Neural crest cell (in vitro differentiated cells): ENCODE measurements around the gene HOXC9. TPM values are rescaled to one million over a fixed set of nuclear protein-coding genes. Genes with fewer than 3 reads are reported as not detected.

ENCODE experiments used
- DNase-seq: peaks from one replicate; pipeline ENCODE4 v3.0.0; 2021; ENCODE audit warnings: low read depth, mixed read lengths, low spot score
- H3K27ac Mint-ChIP-seq: one replicate; pipeline ENCODE4 v1.8.0; 2021; ENCODE audit warnings: mild to moderate bottlenecking, mixed read lengths; ENCODE audit not compliant: unreplicated experiment
- H3K27me3 Mint-ChIP-seq: 2 replicates; pipeline ENCODE4 v1.8.0; 2021; ENCODE audit warnings: low read depth, mild to moderate bottlenecking, mixed read lengths
- H3K36me3 Mint-ChIP-seq: 2 replicates; pipeline ENCODE4 v1.8.0; 2021; ENCODE audit warnings: low read depth, mild to moderate bottlenecking, mixed read lengths
- H3K4me1 Mint-ChIP-seq: 2 replicates; pipeline ENCODE4 v1.8.0; 2021; ENCODE audit warnings: mixed read lengths
- H3K4me3 Mint-ChIP-seq: one replicate; pipeline ENCODE4 v1.8.0; 2021; ENCODE audit warnings: mild to moderate bottlenecking, mixed read lengths
- H3K9me3 Mint-ChIP-seq: 2 replicates; pipeline ENCODE4 v1.8.0; 2021; ENCODE audit warnings: mixed read lengths
- CTCF ChIP-seq: fragments of 200-600 bp; sonication (generic); conservative IDR thresholded peaks from 2 replicates; pipeline ENCODE4 v1.5.0; 2021; ENCODE audit warnings: antibody characterized with exemption, mild to moderate bottlenecking
- microRNA-seq: library from miRNA; unstranded; fragments of <30 nt; microRNA quantifications from one replicate; pipeline ENCODE4, GENCODE V29; 2020
- total RNA-seq: library from RNA; stranded (reverse); gene quantifications from 2 replicates; pipeline ENCODE4 v1.2.1, GENCODE V29; 2021

Gene HOXC9
- total RNA-seq, 1 donor from 2014 or later: 6.3 TPM

GRCh38 chr12:54051026-54051842 lies 51.3 kb downstream of the HOXC9 start:
- Mint-ChIP-seq H3K27ac (no peak overlapping the region), H3K4me1 (no peaks in the 10 kb centered on the region), H3K36me3 (no peaks in the 10 kb centered on the region), H3K9me3 (no peaks in the 10 kb centered on the region), H3K27me3 (peaks cover 100% of the 10 kb centered on the region), H3K4me3 (peak overlapping the region; percentile 52)
- TF ChIP-seq CTCF: no peak
- DNase-seq: no peak

GRCh38 chr12:54051874-54052437 lies 52.0 kb downstream of the HOXC9 start:
- Mint-ChIP-seq H3K27me3 (peaks cover 100% of the 10 kb centered on the region), H3K9me3 (no peaks in the 10 kb centered on the region), H3K36me3 (no peaks in the 10 kb centered on the region), H3K4me1 (no peaks in the 10 kb centered on the region), H3K4me3 (peak overlapping the region; percentile 39), H3K27ac (no peak overlapping the region)
- TF ChIP-seq CTCF: no peak
- no peak for DNase-seq

GRCh38 chr12:54052438-54053002 lies 52.6 kb downstream of the HOXC9 start:
- no peak overlapping the region for H3K27ac Mint-ChIP-seq
- no peak for DNase-seq

More at GRCh38 chr12:54052438-54053002, 52.6 kb downstream of the HOXC9 start:
- H3K36me3 Mint-ChIP-seq: no peaks in the 10 kb centered on the region
- TF ChIP-seq CTCF: no peak
- H3K27me3 Mint-ChIP-seq: peaks cover 100% of the 10 kb centered on the region
- no peaks in the 10 kb centered on the region for H3K9me3 Mint-ChIP-seq
- peak overlapping the region; percentile 77 for H3K4me3 Mint-ChIP-seq
- no peaks in the 10 kb centered on the region for H3K4me1 Mint-ChIP-seq

Small RNAs within 50 kb of the gene (microRNA-seq; reads per million reads assigned to microRNA genes)
- gene MIR196A2: 762 reads per million, percentile 78 among the genes with 10 or more reads in this experiment
- 2,623 reads per million, percentile 88 among the genes with 10 or more reads in this experiment for gene MIR615

Other genes starting within 250 kb of the HOXC9 start
- 0.61 TPM in 1 of 2 replicates, not detected in the other for gene CISTR, start 248.2 kb upstream of the HOXC9 start, total RNA-seq
- gene HOXC13, start 61.3 kb upstream of the HOXC9 start, total RNA-seq: not detected in 2 replicates
- gene HOXC12, start 45.3 kb upstream of the HOXC9 start, total RNA-seq: not detected in 2 replicates
- gene HOXC11, start 27.0 kb upstream of the HOXC9 start, total RNA-seq: not detected in 2 replicates
- gene HOTAIR, start 25.2 kb upstream of the HOXC9 start, total RNA-seq: not detected in 2 replicates
- 1.8 TPM in 2 replicates for gene HOXC10, start 15.0 kb upstream of the HOXC9 start, total RNA-seq
- gene HOXC8, start 8.8 kb downstream of the HOXC9 start, total RNA-seq: 4.5 and 4.8 TPM in 2 replicates
- gene HOXC6, start 28.3 kb downstream of the HOXC9 start, total RNA-seq: 10.7 and 11.0 TPM in 2 replicates
- gene HOXC5, start 32.9 kb downstream of the HOXC9 start, total RNA-seq: 3.5 and 3.8 TPM in 2 replicates
- gene HOXC4, start 53.7 kb downstream of the HOXC9 start, total RNA-seq: 5.6 and 8.3 TPM in 2 replicates
- 36.9 and 38.6 TPM in 2 replicates for gene SMUG1, start 188.8 kb downstream of the HOXC9 start, total RNA-seq